Measurements from ENCODE around the gene SERAC1. TPM values are rescaled to one million over a fixed set of nuclear protein-coding genes. Genes with fewer than 3 reads are reported as not detected.

SERAC1 gene
- total RNA-seq, 1 experiment from 2014 or later, result 7.6 TPM

DNA sequence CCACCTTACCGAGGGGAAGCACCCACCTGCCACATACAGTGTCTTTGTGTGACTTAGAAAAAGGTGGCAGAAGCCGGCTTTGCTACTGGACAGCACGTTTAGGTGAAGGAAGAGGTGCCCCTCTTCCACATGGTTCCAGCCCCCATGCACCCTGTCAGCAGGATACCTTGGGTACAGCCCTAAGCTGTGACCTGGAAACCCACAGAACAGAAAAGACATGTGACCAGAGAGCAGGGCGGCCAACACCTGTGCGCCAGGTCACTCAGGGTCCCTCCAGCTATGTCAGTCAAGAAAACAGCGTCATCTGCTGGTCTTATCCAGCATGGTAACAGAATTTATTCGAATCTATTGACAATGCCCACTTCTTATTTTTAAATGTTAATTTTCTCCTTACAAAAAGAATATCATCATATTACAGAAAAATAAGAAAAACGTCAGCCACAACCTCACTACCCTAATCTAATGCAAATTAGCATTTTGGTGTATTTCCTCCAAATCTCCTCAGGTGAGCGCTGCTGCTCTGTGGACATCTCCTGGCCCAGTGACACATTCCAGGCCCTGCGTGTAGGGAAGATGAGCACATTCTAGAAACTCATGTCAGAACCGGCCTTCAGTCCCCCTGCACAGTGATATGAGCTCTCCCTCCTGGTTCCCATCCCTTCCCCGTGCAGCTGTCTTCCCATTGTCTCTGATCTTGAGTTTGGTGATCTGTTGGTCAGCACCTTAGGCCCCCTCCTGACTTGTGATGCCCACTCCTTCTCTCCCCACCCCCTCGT is 37.3 kb upstream of the SERAC1 start:
- no peak overlapping the region for H3K4me3 Mint-ChIP-seq
- TF ChIP-seq CTCF (conservative IDR thresholded peaks at IDR 0.05), result peak; percentile 96

More for the DNA sequence above, 37.3 kb upstream of the SERAC1 start:
- Histone ChIP-seq H2AK5ac (ENCODE audit: insufficient read length, low read length) (no peak overlapping the region), H3K14ac (ENCODE audit: insufficient read depth, low read length) (no peak overlapping the region), H3K4me2 (ENCODE audit: insufficient read depth, insufficient read length, low read length) (no peak overlapping the region), H4K91ac (ENCODE audit: insufficient read length, low read depth, low read length) (no peak overlapping the region), H3K23me2 (ENCODE audit: insufficient read length, low read depth, low read length, poor library complexity, severe bottlenecking) (no peaks in the 10 kb centered on the region), H2BK15ac (ENCODE audit: low read depth, low read length) (no peak overlapping the region), H2AFZ (ENCODE audit: low read length) (no peak overlapping the region), H4K5ac (ENCODE audit: insufficient read length, low read depth, low read length) (no peak overlapping the region), H3T11ph (ENCODE audit: low read length) (no peak overlapping the region), H3K23ac (ENCODE audit: insufficient read length, low read depth, low read length) (no peak overlapping the region), H3K4ac (ENCODE audit: low read depth, low read length) (no peak overlapping the region), H3K9ac (ENCODE audit: extremely low read depth, insufficient read length, low read length) (no peak overlapping the region), H2BK12ac (ENCODE audit: insufficient read length, low read depth, low read length) (no peak overlapping the region), H4K20me1 (ENCODE audit: control insufficient read depth, insufficient read depth, insufficient read length) (no peaks in the 10 kb centered on the region), H3K27ac (ENCODE audit: insufficient read length, low read depth, low read length) (no peak overlapping the region), H2BK120ac (ENCODE audit: low read depth, low read length, poor library complexity, severe bottlenecking) (no peak overlapping the region), H3K9me3 (ENCODE audit: control insufficient read depth, low read depth, low read length) (no peaks in the 10 kb centered on the region), H3K27me3 (ENCODE audit: insufficient read depth, low read length) (no peaks in the 10 kb centered on the region), H3K79me1 (ENCODE audit: insufficient read depth, low read depth, low read length, poor library complexity, severe bottlenecking) (no peaks in the 10 kb centered on the region), H4K8ac (replicated peaks; ENCODE audit: insufficient read length, low read depth, low read length) (no peak overlapping the region), H3K18ac (ENCODE audit: insufficient read length, low read depth, low read length) (no peak overlapping the region), H3K56ac (ENCODE audit: insufficient read length, low read depth, low read length) (no peak overlapping the region), H2BK20ac (ENCODE audit: low read depth, low read length, poor library complexity, severe bottlenecking) (no peak overlapping the region), H3K79me2 (ENCODE audit: insufficient read depth, low read length) (no peaks in the 10 kb centered on the region), H3K4me1 (ENCODE audit: insufficient read depth, low read length) (no peaks in the 10 kb centered on the region), H2BK5ac (ENCODE audit: insufficient read length, low read length) (no peak overlapping the region)
- peak; percentile 68 for DNase-seq
- WGBS (ENCODE audit: extremely low coverage, insufficient read length, low lambda C conversion rate), result no CpG with 5 or more reads among the region's 13 CpGs
- Mint-ChIP-seq H3K27ac (no peak overlapping the region), H3K36me3 (ENCODE audit: insufficient read depth in 1 of 3, low read depth in 3 of 3) (no peaks in the 10 kb centered on the region), H3K4me1 (peaks cover 14 to 27% of the 10 kb centered on the region in 2 experiments), H3K27me3 (ENCODE audit: low read depth) (peaks cover 1% of the 10 kb centered on the region), H3K9me3 (no peaks in the 10 kb centered on the region)

Measured in H9 (cell line).